AG08395 (cell line): ENCODE measurements around the gene TPRG1L.
A peak's percentile ranks its signal among the peaks of the same experiment; 100 is the strongest.
"Not testable (repeated sequence)": the region's sequence is repeated elsewhere in the genome, so short reads cannot be mapped to it uniquely, and the experiment has no call there.

Experiments used
- DNase-seq: peaks from one replicate; pipeline ENCODE4 v3.0.0; 2012; ENCODE audit warnings: mixed read lengths, low spot score

TPRG1L gene

DNA sequence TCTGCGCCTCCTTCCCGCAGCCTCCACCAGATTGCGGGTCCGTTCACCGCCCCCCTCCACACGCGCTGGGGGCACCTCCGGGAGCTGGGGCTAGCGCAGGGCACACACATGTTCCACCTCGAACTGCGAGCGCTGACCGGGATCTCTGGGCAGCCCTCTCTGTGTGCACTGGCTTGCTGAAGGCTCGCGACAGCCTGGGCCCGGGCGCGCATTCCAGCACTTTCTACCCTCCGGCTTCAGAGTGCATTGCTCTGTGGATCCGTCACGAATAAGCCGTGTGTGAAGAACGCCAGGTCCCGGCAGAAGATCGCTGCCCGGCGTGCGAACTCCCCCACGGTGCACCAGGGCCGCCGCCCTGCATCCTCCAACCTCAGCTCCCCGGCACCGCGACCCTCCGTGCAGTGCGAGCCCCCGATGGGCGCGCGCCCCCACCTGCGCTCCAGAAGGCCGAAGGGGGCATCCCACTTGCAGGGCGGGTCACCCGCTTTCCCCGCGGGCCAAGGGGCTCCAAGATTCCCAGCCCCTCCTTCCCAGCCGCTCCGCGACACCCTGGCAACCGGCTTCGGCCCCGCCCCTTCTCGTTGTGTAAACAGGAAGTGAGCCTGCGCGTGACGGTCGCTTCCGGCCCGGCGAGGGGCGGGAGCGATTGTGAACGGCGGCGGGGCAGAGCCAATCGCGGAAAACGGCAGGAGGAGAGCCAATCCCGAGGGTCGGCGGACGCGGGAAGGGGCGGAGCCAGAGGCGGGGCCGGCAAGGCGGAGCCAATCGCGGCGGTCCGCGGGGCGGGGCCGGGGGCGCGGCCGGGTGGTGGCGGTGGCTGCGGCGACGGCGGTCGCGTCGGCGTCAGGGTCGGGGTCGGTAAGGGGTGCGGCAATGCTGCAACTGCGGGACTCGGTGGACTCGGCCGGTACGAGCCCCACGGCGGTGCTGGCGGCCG lies at the start of gene TPRG1L:
Gene TPRG1L (plus strand): TSS at position 816 of the 937 bp plus-strand sequence. CDS start 58 bp downstream, at position 874.
- DNase-seq: peak; percentile 100

DNA sequence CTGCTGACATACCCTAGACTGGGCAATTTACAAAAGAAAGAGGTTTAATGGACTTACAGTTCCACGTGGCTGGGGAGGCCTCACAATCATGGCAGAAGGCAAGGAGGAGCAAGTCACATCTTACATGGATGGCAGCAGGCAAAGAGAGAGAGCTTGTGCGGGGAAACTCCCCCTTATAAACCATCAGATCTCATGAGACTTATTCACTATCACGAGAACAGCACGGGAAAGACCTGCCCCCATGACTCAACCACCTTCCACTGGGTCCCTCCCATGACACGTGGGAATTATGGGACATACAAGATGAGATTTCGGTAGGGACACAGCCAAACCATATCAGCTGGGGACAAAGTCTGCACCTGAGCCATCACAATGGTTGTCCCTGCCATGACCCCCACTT lies 49.3 kb upstream of the TPRG1L start:
- not testable (repeated sequence) for DNase-seq

DNA sequence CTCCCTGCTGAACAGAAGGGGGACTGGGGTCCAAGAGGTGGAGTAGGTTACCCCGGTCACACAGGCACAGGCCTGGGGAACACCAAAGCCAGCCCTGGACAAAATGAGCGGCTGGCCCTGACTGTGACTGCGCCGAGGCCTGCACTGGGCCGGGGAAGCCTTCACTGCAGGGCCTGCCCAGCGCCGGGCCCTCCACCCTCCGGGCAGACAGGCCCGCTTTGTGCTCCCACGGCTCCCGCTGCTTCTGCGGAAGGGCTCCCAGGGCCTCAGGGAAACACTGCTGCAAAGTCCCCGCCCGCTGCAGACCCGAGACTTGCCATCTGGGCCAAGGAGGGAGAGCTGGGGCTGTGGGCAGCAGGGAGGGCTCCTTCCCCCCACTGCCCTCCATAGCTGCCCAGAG lies 48.8 kb upstream of the TPRG1L start:
- no peak for DNase-seq

DNA sequence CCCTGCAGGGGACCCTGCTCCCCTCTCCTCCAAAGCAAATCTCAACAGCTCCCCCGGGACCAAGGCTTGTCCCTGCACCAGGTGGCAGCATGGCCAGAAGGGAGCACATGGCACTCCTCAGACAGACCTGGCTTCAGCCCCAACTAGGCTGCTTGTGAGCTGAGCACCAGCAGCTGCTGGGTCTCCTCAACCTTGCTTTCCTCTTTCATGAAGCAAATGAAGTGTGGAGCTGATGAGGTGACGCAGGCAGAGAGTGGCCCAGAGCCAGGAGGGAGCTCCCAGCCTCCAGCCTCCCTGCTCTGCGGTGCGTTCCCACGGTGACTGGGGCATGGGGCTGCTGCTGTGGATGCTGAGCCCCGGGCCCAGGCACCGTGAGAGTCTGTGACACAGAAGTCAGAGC lies 47.5 kb upstream of the TPRG1L start:
- DNase-seq: no peak

DNA sequence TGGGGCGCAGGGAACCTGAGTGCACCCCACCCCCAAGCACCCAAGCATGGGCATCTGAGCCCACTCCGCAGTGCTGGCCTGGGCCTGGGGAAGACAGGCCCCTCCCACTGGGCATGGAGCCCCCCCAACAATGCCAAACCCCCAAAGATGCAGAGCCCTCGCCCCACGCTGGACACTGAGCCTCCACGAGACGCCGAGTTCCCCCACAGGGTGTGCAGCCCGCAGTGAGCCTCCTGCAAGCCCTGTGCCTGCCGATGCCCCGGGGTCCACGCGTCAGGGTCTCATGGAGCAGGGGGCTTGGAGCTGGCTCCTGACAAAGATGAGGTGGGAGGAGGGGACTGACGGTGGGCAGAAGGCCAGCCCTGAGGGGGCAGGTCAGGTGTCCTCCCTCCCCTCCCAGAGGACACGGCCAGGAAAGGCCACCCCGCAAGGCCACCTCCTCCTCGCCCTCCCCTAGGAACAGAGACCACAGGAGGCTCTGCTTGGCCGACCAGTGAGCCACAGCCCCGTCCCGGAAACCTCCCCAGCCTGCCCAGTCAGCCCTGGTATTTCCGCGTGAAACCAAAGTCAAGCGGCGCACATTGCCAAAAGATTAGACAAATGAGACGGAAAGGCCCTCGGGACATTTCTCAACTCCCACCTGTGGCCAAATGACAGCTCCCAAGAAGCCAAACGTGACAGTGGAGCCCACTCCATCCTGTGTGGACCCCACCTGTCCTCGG lies 46.9 kb upstream of the TPRG1L start:
- no peak for DNase-seq

DNA sequence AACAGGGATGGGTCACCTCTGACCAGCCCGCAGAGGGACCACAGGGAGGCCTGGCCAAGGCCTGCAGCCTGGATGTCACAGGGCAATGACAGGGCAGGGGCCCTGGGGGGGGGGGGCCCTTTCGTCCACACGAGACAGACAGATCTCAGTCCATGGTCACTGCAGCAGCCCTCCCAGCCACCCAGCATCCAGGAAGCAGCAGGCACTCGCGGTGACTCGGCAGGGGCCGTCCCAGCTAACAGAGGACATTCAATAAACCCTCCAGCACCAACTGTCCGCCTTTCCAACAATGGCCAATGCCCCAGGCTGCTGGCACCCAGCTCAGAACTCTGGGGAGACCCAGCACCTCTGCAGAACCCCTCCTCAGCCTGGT lies 46.4 kb upstream of the TPRG1L start:
- DNase-seq: no peak

DNA sequence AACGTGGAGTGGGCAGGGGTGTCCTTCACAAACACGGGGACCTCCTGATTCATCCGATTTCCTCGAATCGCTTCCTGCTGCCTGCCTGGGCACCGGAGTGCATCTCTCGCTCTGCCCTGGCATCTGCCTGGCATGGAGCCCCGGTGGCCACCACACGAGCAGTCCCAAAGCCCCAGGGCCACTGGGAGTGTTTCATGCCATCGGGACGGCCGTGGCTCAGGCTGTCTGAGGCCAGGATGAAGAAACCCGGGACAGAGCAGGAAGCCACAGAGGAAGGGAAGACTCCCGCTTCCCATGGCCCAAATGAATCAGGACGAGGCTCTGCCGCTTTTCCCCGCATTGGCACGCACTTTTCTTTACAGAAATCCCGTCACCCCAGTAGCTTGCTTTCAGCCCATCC lies 45.9 kb upstream of the TPRG1L start:
- no peak for DNase-seq

DNA sequence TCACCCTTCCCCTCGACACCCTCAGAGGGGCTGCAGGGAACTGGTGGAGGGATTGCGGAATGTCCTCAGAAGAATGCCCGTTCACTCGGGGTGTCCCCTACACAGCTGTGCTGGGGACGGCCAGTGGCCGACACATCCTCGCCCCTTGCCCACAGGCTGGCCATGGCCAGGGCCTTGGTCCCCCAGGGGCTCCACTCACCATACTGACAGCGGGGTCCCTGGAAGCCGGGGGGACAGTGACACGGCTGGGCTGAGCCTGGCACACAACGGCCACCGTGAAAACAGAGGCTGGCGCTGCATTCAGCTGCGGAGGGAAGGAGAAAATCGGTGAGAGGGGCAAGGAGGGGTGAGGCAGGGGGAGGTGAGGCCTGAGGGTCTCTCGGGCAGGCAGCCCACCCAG lies 45.2 kb upstream of the TPRG1L start:
- DNase-seq: no peak

DNA sequence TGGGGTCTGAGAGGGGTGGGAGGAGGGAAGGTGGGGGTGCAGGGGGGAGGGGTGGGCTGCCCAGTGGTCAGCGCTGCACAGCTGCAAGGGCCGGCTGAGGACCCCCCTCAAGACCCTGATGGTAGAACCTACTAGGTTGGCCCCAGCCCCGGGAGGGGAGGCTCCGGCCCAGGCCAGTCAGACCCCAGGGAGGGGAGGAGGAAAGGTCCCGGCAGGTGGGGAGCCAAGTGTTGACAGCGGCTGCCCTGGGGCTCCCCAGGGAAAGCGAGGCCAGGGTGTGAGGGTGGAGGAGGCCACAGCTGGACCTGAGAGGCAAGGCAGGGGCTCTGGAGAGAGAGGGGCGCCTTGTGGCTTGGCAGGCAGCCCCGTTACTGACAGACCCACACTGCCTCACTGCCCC lies 44.6 kb upstream of the TPRG1L start:
- DNase-seq: no peak

DNA sequence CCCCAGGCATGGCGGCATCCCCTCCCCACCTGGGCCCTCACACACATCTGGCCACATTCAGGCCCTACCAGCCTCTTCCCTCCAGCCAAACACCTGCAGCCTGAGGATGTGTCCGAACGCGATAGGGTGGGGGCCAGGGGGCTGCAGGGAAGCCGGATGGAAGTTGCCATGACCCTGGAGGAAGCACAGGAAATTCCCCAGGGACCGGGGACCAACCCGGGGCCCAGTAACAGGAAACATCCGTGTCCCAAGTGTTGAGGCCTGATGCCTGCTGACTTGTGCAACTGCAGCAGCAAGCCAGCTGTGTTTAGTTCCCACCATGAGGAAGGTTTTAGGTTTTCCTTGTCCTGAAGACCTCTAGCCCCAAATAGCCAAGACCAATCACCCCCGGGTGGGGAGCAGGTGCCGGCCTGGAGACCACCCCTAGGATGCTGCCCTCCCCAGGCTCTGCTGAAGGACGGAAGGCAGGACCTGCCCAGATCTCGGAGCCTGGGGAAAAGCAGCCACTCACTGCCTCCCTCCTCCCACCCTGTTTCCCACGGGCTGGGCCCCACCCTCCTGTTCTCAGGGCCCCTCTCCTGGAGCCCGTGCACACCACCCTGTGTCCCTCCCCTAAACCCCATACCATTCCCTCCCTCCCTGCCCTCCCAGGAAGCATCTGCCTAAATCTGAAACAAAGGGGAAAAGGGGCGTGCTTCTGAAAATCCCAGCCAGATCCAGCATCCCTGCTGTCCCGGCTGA lies 43.3 kb upstream of the TPRG1L start:
- no peak for DNase-seq

DNA sequence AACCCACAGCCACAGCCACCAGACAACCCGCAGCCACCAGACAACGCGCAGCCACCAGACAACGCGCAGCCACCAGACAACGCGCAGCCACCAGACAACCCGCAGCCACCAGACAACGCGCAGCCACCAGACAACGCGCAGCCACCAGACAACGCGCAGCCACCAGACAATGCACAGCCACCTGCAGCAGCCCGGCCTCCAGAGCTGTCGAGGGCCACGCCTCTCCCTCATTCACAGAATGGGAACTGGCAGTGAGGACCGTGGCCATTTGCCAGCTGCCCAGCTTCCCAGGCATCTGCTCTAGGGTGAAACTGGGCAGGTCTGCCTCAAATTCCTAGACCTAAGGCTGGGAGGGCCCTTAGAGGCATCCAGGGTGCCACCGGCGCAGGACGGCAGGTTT lies 41.1 kb upstream of the TPRG1L start:
- DNase-seq: not testable (repeated sequence)

DNA sequence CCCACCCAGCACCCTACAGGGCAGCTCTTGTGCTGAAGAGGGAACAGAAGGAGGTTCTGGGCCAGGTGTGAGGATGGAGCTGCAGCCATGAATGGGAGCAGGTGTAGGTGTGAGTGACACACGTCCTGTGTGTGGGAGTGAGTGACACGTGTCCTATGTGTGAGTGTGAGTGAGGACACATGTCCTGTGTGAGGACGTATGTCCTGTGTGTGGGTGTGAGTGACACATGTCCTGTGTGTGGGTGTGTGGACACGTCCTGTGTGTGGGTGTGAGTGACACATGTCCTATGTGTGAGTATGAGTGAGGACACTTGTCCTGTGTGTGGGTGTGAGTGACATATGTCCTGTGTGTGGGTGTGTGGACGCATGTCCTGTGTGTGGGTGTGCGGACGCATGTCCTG lies 39.9 kb upstream of the TPRG1L start:
- DNase-seq: no peak

DNA sequence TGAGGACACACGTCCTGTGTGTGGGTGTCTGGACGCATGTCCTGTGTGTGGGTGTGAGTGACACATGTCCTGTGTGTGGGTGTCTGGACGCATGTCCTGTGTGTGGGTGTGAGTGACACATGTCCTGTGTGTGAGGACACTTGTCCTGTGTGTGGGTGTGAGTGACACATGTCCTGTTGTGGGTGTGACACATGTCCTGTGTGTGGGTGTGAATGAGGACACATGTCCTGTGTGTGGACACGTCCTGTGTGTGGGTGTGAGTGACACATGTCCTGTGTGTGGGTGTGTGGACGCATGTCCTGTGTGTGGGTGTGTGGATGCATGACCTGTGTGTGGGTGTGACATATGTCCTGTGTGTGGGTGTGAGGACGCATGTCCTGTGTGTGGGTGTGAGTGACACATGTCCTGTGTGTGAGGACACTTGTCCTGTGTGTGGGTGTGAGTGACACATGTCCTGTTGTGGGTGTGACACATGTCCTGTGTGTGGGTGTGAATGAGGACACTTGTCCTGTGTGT lies 39.4 kb upstream of the TPRG1L start:
- DNase-seq: not testable (repeated sequence)

DNA sequence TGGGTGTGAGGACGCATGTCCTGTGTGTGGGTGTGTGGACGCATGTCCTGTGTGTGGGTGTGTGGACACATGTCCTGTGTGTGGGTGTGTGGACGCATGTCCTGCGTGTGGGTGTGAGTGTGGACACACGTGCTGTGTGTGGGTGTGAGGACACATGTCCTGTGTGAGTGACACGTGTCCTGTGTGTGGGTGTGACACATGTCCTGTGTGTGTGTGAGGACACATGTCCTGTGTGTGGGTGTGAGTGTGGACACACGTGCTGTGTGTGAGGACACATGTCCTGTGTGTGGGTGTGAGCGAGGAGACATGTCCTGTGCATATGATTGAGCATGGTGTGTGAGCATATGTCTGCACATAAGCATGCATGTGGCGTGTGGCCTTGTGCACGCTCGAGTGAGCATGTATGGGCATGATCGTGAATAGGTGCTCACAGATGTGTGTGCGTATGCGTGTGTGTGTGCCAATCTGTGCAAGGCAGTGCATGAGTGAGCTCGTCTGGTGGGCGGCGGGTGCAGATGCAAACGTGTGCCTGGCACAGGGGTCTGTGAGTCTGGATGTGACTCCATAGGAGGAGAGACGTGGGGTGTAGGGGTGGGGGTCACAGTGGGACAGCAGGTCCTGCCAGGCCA lies 38.8 kb upstream of the TPRG1L start:
- DNase-seq: no peak

DNA sequence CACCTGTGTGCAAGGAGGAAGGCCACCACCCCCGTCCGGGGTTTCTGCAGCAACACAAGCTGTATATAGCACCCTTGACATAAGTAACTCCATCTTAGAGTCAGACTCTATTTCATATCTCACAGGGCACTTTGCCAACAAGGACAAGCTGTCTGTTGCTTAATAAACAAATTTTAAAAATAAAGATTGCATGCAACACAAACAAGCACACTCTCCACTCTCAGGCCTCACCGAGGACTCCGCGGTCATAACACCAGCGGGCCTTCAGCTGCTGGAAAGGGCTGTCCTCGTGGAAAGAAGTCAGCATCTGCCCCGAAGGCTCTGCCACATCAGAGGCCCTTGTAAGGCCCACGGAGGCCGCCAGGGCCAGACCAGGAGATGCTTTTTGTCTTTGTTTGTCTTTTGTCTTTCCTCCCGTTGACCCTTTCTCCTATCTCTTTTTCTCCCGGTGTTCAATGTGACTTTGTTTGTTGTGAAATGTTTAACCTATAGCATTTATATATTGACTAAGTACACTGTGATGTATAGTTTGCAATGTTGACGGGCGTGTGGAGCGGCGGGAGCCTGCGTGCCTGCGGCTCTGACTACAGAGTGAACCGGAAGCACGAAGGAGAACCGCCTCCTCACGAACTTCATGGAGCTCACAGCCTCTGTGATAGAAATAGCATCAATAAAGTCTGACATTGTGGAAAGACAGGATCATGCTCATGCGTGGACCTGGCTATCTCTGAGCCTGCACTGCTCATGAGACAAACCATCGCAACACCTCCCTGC lies 37.6 kb upstream of the TPRG1L start:
- DNase-seq: peak; percentile 45

DNA sequence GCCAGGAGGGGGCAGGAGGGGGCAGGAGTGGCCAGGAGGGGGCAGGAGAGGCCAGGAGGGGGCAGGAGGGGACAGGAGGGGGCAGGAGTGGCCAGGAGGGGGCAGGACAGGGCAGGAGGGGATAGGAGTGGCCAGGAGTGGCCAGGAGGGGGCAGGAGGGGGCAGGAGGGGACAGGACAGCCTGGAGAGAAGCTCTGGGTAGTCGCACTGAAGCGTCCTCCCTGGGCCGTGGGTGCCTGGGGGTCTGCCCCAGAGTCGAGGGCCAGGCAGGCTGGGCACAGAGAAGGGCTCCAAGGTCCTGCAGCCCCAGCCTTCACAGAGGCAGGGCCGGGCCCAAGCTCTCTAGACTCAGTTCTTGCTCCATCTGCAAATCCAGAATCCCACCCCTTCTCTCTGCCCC lies 36.4 kb upstream of the TPRG1L start:
- no peak for DNase-seq

DNA sequence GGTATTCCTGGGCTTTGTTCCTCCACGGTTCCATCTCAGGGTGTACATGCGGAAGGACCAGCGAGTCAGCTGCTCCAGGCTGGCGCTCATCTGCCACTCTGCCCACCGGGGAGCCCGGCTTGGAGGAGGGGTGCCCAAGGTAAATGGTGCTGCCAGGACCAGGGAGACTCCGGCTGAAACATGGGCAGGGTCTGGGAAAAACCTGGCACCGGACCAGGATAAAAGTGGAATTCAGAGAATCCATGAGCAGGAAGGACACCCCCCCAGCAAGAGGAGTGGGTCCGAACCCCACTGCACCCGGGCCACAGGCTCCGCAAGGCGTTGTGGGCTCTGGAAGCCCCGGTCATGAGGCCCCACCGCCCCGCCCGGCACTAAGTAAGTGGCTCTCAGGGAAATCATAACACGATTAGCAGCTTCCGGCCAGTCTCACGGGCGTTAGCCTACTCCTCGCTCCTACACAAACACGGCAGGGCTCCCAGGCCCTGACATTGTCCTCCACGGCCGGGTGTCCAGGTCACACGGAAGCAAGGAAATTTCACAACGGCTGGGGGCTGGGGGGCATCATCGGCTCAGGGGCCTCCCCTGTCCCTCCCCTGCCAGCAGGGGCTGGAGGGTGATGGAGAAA lies 34.6 kb upstream of the TPRG1L start:
- DNase-seq: no peak

DNA sequence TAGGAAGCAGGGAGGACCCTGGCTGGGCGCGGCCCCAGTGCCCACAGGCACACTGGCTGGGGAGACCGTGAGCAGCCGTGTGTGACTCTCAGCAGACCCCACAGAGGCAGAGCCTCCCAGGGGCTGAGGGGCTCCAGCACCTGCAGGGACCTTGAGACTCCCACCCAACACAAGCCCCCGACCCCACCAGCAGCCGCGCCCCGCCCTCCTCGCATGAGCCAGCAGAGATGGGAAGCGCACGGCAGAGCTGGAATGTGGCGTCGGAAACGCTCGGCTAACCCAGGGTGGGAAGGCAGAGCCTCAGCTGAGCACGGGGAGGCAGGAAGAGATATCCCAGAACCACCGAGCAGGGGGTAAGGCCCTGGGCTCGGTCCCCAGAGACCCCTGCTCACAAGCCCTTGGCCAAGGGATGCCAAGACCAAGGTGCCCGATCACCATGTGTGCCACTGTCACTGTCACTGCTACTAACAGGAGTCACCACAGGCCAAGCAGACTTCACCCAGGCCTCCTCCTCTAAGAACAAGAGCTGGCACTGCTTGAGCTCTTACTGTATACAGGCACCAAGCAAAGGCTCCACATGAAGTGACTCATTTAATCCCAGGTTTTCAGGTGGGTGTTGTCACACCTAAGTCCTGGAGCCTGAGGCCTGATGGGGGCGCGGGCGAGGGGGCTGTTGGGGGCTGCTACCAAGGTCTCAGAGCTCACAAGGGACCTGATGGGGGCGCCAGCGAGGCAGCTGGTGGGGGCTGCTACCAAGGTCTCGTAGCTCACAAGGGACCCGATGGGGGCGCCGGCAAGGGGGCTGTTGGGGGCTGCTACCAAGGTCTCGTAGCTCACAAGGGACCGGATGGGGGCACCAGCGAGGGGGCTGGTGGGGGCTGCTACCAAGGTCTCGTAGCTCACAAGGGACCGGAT lies 33.6 kb upstream of the TPRG1L start:
- DNase-seq: no peak

DNA sequence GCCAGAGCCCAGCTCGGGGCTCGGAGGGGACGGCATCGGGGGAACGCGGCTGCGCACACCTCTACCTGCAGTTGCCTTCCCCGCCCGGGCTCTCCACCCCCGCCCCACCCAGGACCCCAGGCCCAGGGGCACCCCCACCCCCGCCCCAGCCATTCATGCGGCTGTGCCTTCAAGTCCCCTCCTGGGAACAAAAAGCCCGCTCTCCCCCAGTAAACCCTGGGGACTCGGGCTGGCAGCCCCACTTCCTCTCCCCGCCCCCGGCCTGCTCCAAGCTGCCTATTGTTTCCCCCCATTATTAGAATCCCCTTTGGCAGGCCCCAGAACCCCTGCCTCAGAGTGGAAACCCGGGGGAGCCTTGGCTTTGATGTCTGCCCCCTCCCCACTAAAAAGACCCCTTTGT lies 31.5 kb upstream of the TPRG1L start:
- DNase-seq: no peak

DNA sequence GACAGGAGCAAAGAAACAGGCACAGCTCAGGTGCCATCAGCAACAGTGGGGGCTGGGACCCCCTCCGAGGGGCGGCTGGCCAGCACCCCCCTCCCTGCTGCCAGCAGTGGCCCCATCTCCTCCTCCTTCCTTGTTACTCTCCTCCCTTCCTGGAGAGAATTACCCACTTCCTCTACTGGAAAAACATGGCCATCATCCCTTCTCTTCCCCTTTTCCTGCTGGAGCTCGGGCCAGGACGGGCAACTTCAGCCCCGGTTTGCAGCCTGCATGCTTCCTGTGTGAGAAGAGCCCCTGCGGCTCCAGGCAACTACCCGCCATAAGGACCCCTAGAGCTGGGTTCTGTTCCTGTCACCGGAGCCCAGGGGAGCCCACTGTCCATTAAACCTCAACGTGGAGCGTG lies 31.1 kb upstream of the TPRG1L start:
- DNase-seq: no peak
